Endodermal cell (in vitro differentiated cells): ENCODE data around the gene HIPK4. TPM values are rescaled to one million over a fixed set of nuclear protein-coding genes. Genes with fewer than 3 reads are reported as not detected.

ENCODE experiments used
- DNase-seq: peaks from one replicate; pipeline ENCODE4 v3.0.0-alpha.2; 2017
- H3K27ac ChIP-seq: 2 replicates; pipeline ENCODE4 v1.5.1; 2013; ENCODE audit warnings: mild to moderate bottlenecking, low read depth, low read length, moderate library complexity
- H3K27me3 ChIP-seq: 2 replicates; pipeline ENCODE4 v1.6.1; 2013; ENCODE audit warnings: mild to moderate bottlenecking, low read length, moderate library complexity; ENCODE audit not compliant: insufficient read depth, control insufficient read depth, poor library complexity, severe bottlenecking
- H3K36me3 ChIP-seq: 2 replicates; pipeline ENCODE4 v1.7.0; 2013; ENCODE audit warnings: mild to moderate bottlenecking, low read length, moderate library complexity; ENCODE audit not compliant: control insufficient read depth, insufficient read depth
- H3K4me1 ChIP-seq: one replicate; pipeline ENCODE4 v1.7.0; 2013; ENCODE audit warnings: low read length; ENCODE audit not compliant: control insufficient read depth, insufficient read depth
- H3K4me3 ChIP-seq: 2 replicates; pipeline ENCODE4 v1.5.1; 2013; ENCODE audit warnings: mild to moderate bottlenecking, low read length, moderate library complexity
- H3K9ac ChIP-seq: 2 replicates; pipeline ENCODE4 v1.6.1; 2013; ENCODE audit warnings: mild to moderate bottlenecking, low read length, moderate library complexity; ENCODE audit not compliant: poor library complexity, severe bottlenecking; ENCODE audit errors: extremely low read depth
- H3K9me3 ChIP-seq: 2 replicates; pipeline ENCODE4 v1.6.1; 2013; ENCODE audit warnings: mild to moderate bottlenecking, low read length, moderate library complexity; ENCODE audit not compliant: control insufficient read depth
- H3K27ac Mint-ChIP-seq: 2 replicates; pipeline ENCODE4 v1.8.0; 2020; ENCODE audit warnings: mixed read lengths
- H3K27me3 Mint-ChIP-seq: 2 replicates; pipeline ENCODE4 v1.8.0; 2021; ENCODE audit warnings: mild to moderate bottlenecking, mixed read lengths; ENCODE audit not compliant: insufficient read depth
- H3K36me3 Mint-ChIP-seq: 2 replicates; pipeline ENCODE4 v1.8.0; 2020; ENCODE audit warnings: low read depth, mixed read lengths
- H3K4me1 Mint-ChIP-seq: 2 replicates; pipeline ENCODE4 v1.8.0; 2020; ENCODE audit warnings: mixed read lengths
- H3K4me3 Mint-ChIP-seq: 2 replicates; pipeline ENCODE4 v1.8.0; 2020; ENCODE audit warnings: mild to moderate bottlenecking, moderate library complexity, mixed read lengths
- H3K9me3 Mint-ChIP-seq: 2 replicates; pipeline ENCODE4 v1.8.0; 2020; ENCODE audit warnings: mild to moderate bottlenecking, mixed read lengths
- WGBS, 2 experiments: methylation state at CpG; one replicate each; pipeline versions ENCODE4 v1.1.5 to v1.1.7; 2013; ENCODE audit warnings: missing lambda C conversion rate in 2 of 2, mixed read lengths in 1 of 2; ENCODE audit not compliant: insufficient coverage in 1 of 2, insufficient read length in 1 of 2; 5-methylcytosine and 5-hydroxymethylcytosine counted together
- total RNA-seq, 2 donors: library from RNA; stranded (reverse); fragmentation: NEBNext Ultra II Directional in 1 of 2; extraction: Animal tissue kit (Norgen Biotek cat#: 25700) in 1 of 2; gene quantifications; 2 replicates in 1 of 2; 3 replicates in 1 of 2; pipeline ENCODE4 v1.2.1, GENCODE V29; 2021
- TF ChIP-seq, protein P1 (sequence below): fragments of 200-600 bp; sonication (generic); conservative IDR thresholded peaks from 2 replicates; pipeline ENCODE4 v1.5.0; 2021; ENCODE audit warnings: antibody characterized with exemption, mild to moderate bottlenecking

HIPK4 gene
- total RNA-seq, 2 donors from 2014 or later, result 0.31 TPM; not detected in 1

DNA sequence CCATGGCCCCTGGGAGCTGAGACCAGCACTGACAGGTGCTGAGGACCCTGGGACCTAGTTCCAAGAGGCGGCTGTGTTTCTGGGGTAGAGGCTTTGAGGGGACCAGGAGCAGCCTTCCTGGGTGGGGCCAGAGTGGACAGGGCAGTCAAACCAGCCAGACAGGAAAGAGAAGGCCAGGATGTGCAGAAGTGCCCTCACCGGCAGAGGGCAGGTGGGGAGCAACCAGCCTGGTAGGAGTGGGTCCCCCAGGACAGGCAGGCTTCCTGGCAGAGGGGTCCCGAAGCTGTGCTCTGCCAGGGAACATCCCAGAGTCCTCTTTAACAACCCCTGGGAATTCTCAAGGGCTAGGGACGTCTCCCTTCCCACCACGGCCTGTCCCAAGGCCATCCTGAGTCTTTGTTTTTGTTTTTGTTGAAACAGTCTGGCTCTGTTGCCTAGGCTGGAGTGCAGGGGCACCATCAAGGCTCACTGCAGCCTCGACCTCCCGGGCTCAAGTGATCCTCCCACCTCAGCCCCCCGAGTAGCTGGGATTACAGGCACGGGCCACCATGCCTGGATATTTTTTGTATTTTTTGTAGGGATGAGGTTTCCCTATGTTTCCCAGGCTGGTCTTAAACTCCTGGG, 3.0 kb upstream of the HIPK4 start:
- Histone ChIP-seq H3K4me1 (no peaks in the 10 kb centered on the region), H3K27ac (no peak overlapping the region), H3K4me3 (no peak overlapping the region), H3K27me3 (no peaks in the 10 kb centered on the region), H3K36me3 (no peaks in the 10 kb centered on the region), H3K9ac (no peak overlapping the region), H3K9me3 (no peaks in the 10 kb centered on the region)
- no peak for DNase-seq
- TF ChIP-seq, protein P1, sequence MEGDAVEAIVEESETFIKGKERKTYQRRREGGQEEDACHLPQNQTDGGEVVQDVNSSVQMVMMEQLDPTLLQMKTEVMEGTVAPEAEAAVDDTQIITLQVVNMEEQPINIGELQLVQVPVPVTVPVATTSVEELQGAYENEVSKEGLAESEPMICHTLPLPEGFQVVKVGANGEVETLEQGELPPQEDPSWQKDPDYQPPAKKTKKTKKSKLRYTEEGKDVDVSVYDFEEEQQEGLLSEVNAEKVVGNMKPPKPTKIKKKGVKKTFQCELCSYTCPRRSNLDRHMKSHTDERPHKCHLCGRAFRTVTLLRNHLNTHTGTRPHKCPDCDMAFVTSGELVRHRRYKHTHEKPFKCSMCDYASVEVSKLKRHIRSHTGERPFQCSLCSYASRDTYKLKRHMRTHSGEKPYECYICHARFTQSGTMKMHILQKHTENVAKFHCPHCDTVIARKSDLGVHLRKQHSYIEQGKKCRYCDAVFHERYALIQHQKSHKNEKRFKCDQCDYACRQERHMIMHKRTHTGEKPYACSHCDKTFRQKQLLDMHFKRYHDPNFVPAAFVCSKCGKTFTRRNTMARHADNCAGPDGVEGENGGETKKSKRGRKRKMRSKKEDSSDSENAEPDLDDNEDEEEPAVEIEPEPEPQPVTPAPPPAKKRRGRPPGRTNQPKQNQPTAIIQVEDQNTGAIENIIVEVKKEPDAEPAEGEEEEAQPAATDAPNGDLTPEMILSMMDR, result peak; percentile 20
- 71 to 87% methylated on average over 4 to 9 of the region's 9 CpGs for WGBS, 2 experiments
- Mint-ChIP-seq H3K27ac (no peak overlapping the region), H3K4me3 (no peak overlapping the region), H3K27me3 (peaks cover 18% of the 10 kb centered on the region), H3K36me3 (no peaks in the 10 kb centered on the region), H3K4me1 (peaks cover 4% of the 10 kb centered on the region), H3K9me3 (no peaks in the 10 kb centered on the region)

DNA sequence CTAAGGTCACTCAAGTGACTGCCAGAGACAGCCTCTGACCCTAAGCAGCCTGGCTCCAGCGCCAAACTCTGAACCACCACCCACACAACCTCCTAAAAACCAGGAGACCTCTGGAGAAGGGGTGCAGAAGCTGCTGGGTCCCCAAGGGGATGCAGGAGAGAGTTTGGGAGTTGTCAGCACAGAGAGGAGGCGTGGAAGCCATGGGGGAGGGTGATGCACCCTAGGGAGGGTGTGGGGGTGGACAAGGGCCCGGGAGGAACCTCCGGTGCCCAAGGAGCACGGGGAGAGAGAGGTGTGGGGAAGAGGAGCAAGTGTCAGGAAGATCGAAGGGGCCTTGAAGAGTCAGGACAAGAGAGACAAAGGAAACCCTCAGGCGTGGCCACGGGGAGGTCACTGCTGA, 2.1 kb upstream of the HIPK4 start:
- Mint-ChIP-seq H3K9me3 (no peaks in the 10 kb centered on the region), H3K4me1 (peaks cover 4% of the 10 kb centered on the region), H3K36me3 (no peaks in the 10 kb centered on the region), H3K27ac (no peak overlapping the region), H3K4me3 (no peak overlapping the region), H3K27me3 (peaks cover 14% of the 10 kb centered on the region)
- H3K9me3 ChIP-seq, result no peaks in the 10 kb centered on the region
- no peak overlapping the region for H3K4me3 ChIP-seq
- TF ChIP-seq, protein P1, result no peak
- no peak for DNase-seq
- no peaks in the 10 kb centered on the region for H3K36me3 ChIP-seq
- H3K9ac ChIP-seq, result no peak overlapping the region
- H3K4me1 ChIP-seq, result no peaks in the 10 kb centered on the region
- 86% methylated on average over 4 to 8 of the region's 8 CpGs for WGBS, 2 experiments
- no peaks in the 10 kb centered on the region for H3K27me3 ChIP-seq
- H3K27ac ChIP-seq, result no peak overlapping the region

DNA sequence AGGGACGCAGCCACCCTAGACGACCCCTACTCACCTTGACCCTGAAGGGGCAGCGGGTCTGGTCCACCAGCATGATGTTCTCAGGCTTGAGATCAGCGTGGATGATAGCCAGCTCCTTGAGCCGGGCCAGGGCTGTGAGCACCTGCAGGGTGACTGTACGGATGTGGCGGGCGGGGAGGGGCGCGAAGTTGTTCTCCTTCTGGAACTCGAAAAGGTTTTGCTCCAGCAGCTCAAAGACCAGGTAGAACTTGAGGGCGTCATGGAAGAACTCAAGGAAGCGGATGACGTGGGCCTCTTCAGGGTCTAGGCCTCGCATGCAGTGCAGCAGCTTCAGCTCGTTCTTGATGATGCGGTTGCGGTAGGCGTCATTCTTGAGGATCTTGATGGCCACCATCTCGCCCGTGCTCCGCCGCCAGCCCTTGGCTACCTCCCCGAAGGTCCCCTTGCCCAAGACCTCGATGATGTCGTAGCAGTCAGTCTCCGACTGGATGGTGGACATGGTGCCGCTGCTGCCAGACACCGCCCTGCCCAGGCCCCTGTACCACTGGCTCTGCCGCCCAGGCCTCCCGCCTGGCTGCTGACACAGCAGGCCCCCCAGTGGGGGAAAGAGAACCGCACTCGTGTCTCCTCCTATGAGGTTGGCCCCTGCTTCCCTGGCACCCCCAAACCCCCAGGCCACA, 437 bp downstream of the HIPK4 start:
- Histone ChIP-seq H3K36me3 (no peaks in the 10 kb centered on the region), H3K4me3 (no peak overlapping the region), H3K9ac (no peak overlapping the region), H3K4me1 (no peaks in the 10 kb centered on the region), H3K27me3 (no peaks in the 10 kb centered on the region), H3K27ac (no peak overlapping the region), H3K9me3 (no peaks in the 10 kb centered on the region)
- Mint-ChIP-seq H3K27me3 (peaks cover 2% of the 10 kb centered on the region), H3K4me1 (peaks cover 4% of the 10 kb centered on the region), H3K9me3 (no peaks in the 10 kb centered on the region), H3K27ac (no peak overlapping the region), H3K36me3 (no peaks in the 10 kb centered on the region), H3K4me3 (no peak overlapping the region)
- 93 to 97% methylated on average over 25 to 33 of the region's 33 CpGs for WGBS, 2 experiments
- DNase-seq, result no peak
- TF ChIP-seq, protein P1, result no peak
